GM23338 (cell line): ENCODE results near the gene ESM1. TPM values are rescaled to one million over a fixed set of nuclear protein-coding genes. Genes with fewer than 3 reads are reported as not detected.

Experiments
- ATAC-seq: fragments of 200-7000 bp; cut with Tn5 transposase; 3 replicates; pipeline ENCODE4 v1.9.1; 2020
- DNase-seq: peaks from one replicate; pipeline ENCODE4 v3.0.0-alpha.2; 2015; ENCODE audit warnings: low spot score
- H2AFZ ChIP-seq: fragments of 200-600 bp; sonication (generic); 2 replicates; pipeline ENCODE4 v1.8.0; 2016; ENCODE audit warnings: antibody characterized with exemption, mild to moderate bottlenecking, moderate library complexity
- H3F3A ChIP-seq: fragments of 200-600 bp; sonication (generic); replicated peaks from 2 replicates; pipeline ENCODE4 v1.8.0; 2017; ENCODE audit warnings: antibody characterized with exemption, mixed run types, low read depth
- H3K27ac ChIP-seq: fragments of 200-600 bp; sonication (generic); 2 replicates; pipeline ENCODE4 v1.6.1; 2016; ENCODE audit warnings: low read depth
- H3K27me3 ChIP-seq: fragments of 200-600 bp; sonication (generic); 2 replicates; pipeline ENCODE4 v1.8.0; 2016; ENCODE audit warnings: mild to moderate bottlenecking, mixed run types, moderate library complexity; ENCODE audit not compliant: insufficient read depth
- H3K36me3 ChIP-seq: fragments of 200-600 bp; sonication (generic); 2 replicates; pipeline ENCODE4 v1.8.0; 2016; ENCODE audit warnings: mild to moderate bottlenecking; ENCODE audit not compliant: insufficient read depth
- H3K4me1 ChIP-seq: fragments of 200-600 bp; sonication (generic); 2 replicates; pipeline ENCODE4 v1.8.0; 2016; ENCODE audit warnings: mild to moderate bottlenecking, moderate library complexity; ENCODE audit not compliant: insufficient read depth
- H3K4me2 ChIP-seq: fragments of 200-600 bp; sonication (generic); 2 replicates; pipeline ENCODE4 v1.7.1; 2017; ENCODE audit warnings: mixed run types
- H3K4me3 ChIP-seq: fragments of 200-600 bp; sonication (generic); 2 replicates; pipeline ENCODE4 v1.6.1; 2016; ENCODE audit warnings: mixed run types
- H3K79me2 ChIP-seq: fragments of 200-600 bp; sonication (generic); replicated peaks from 2 replicates; pipeline ENCODE4 v1.8.0; 2017; ENCODE audit warnings: mild to moderate bottlenecking; ENCODE audit not compliant: insufficient read depth
- H3K9me2 ChIP-seq: fragments of 200-600 bp; sonication (generic); 2 replicates; pipeline ENCODE4 v1.8.0; 2017; ENCODE audit not compliant: insufficient read depth
- H4K20me1 ChIP-seq: fragments of 200-600 bp; sonication (generic); replicated peaks from 2 replicates; pipeline ENCODE4 v1.8.0; 2017; ENCODE audit warnings: mild to moderate bottlenecking; ENCODE audit not compliant: insufficient read depth
- H3K27ac Mint-ChIP-seq: 2 replicates; pipeline ENCODE4 v1.8.0; 2020; ENCODE audit warnings: inconsistent platforms, mild to moderate bottlenecking, moderate library complexity, mixed read lengths
- H3K27me3 Mint-ChIP-seq: 3 replicates; pipeline ENCODE4 v1.8.0; 2022; ENCODE audit warnings: low read depth, mild to moderate bottlenecking, moderate library complexity, mixed read lengths, inconsistent platforms; ENCODE audit not compliant: insufficient read depth, poor library complexity
- H3K36me3 Mint-ChIP-seq: 3 replicates; pipeline ENCODE4 v1.8.0; 2021; ENCODE audit warnings: low read depth, mild to moderate bottlenecking, inconsistent platforms, moderate library complexity, mixed read lengths
- H3K4me1 Mint-ChIP-seq: 3 replicates; pipeline ENCODE4 v1.8.0; 2020; ENCODE audit warnings: mild to moderate bottlenecking, inconsistent platforms, mixed read lengths
- H3K4me3 Mint-ChIP-seq: 3 replicates; pipeline ENCODE4 v1.8.0; 2021; ENCODE audit warnings: moderate library complexity, mild to moderate bottlenecking, inconsistent platforms, mixed read lengths
- H3K9me3 Mint-ChIP-seq: 3 replicates; pipeline ENCODE4 v1.8.0; 2020; ENCODE audit warnings: moderate library complexity, mild to moderate bottlenecking, inconsistent platforms, mixed read lengths
- CREB1 ChIP-seq: fragments of 250-450 bp; sonication (Bioruptor Pico); IDR thresholded peaks from 2 replicates; pipeline ENCODE4 v1.5.0; 2020; ENCODE audit warnings: low read depth, mild to moderate bottlenecking, moderate library complexity
- CTCF ChIP-seq, 2 experiments: fragments of 200-600 bp in 1 of 2; sonication (generic) in 1 of 2; conservative IDR thresholded peaks; 2 replicates each; pipeline versions ENCODE4 v1.5.1 to v1.6.1; 2016 to 2017; ENCODE audit warnings: antibody characterized with exemption in 2 of 2, low read depth in 2 of 2, mild to moderate bottlenecking in 2 of 2, moderate library complexity in 1 of 2
- ETS1 ChIP-seq: IDR thresholded peaks from 2 replicates; pipeline ENCODE4 v1.6.1; 2016; ENCODE audit warnings: antibody characterized with exemption
- EZH2 ChIP-seq: fragments of 200-600 bp; sonication (generic); IDR thresholded peaks from one replicate; pipeline ENCODE4 v1.8.0; 2017; ENCODE audit warnings: antibody characterized with exemption, mild to moderate bottlenecking, low read depth; ENCODE audit not compliant: unreplicated experiment
- EZH2phosphoT487 ChIP-seq: fragments of 200-600 bp; sonication (generic); IDR thresholded peaks from one replicate; pipeline ENCODE4 v1.8.1; 2018; ENCODE audit warnings: antibody characterized with exemption; ENCODE audit not compliant: unreplicated experiment
- JUNB ChIP-seq: IDR thresholded peaks from one replicate; pipeline ENCODE4 v1.6.1; 2016; ENCODE audit warnings: antibody characterized with exemption; ENCODE audit not compliant: unreplicated experiment
- NANOG ChIP-seq: IDR thresholded peaks from 2 replicates; pipeline ENCODE4 v1.6.1; 2016; ENCODE audit warnings: antibody characterized with exemption, borderline replicate concordance
- POLR2AphosphoS5 ChIP-seq: IDR thresholded peaks from 2 replicates; pipeline ENCODE4 v1.6.1; 2016; ENCODE audit warnings: antibody characterized with exemption, low read depth
- REST ChIP-seq: IDR thresholded peaks from one replicate; pipeline ENCODE4 v1.6.1; 2018; ENCODE audit warnings: antibody characterized with exemption; ENCODE audit not compliant: unreplicated experiment
- STAT1 ChIP-seq: IDR thresholded peaks from one replicate; pipeline ENCODE4 v1.6.1; 2016; ENCODE audit warnings: antibody characterized with exemption; ENCODE audit not compliant: unreplicated experiment
- ZNF114 ChIP-seq: fragments of 250-450 bp; sonication (Bioruptor Pico); IDR thresholded peaks from 2 replicates; pipeline ENCODE4 v1.5.0; 2020; ENCODE audit warnings: mild to moderate bottlenecking, moderate library complexity
- ZNF331 ChIP-seq: fragments of 250-450 bp; sonication (Bioruptor Pico); IDR thresholded peaks from 2 replicates; pipeline ENCODE4 v1.5.0; 2020; ENCODE audit warnings: low read depth, mild to moderate bottlenecking, moderate library complexity
- ZNF462 ChIP-seq: fragments of 250-450 bp; sonication (Bioruptor Pico); IDR thresholded peaks from 2 replicates; pipeline ENCODE4 v1.5.0; 2020; ENCODE audit warnings: mild to moderate bottlenecking, moderate library complexity
- polyA plus RNA-seq: library from polyadenylated mRNA; unstranded; fragments of >200 nt; fragmentation: Nextera tagmentation; extraction: Ambion mirVana; gene quantifications from 2 replicates; pipeline ENCODE4 v1.2.1, GENCODE V29; 2016
- total RNA-seq: library from RNA; depleted of rRNA; stranded (reverse); fragments of >200 nt; shearing (Covaris generic); gene quantifications from 2 replicates; pipeline ENCODE4 v1.2.3, GENCODE V29; 2014

Gene ESM1
- total and polyA plus RNA-seq, 2 experiments from 2014 or later, result 0.14 TPM; not detected in 1

GRCh38 chr5:54956922-54957321, 28.5 kb downstream of the ESM1 start:
- no peaks in the 10 kb centered on the region for H3K27me3 ChIP-seq
- no peaks in the 10 kb centered on the region for H3K27me3 Mint-ChIP-seq
- no peaks in the 10 kb centered on the region for H3K79me2 ChIP-seq
- H3K9me3 Mint-ChIP-seq, result no peaks in the 10 kb centered on the region
- H3K36me3 ChIP-seq, result no peaks in the 10 kb centered on the region
- H3K27ac ChIP-seq, result no peak overlapping the region
- no peak overlapping the region for H3K27ac Mint-ChIP-seq
- no peak overlapping the region for H2AFZ ChIP-seq
- H3F3A ChIP-seq, result no peaks in the 10 kb centered on the region
- no peak overlapping the region for H3K4me3 ChIP-seq
- 0 out of 2 replicates have a peak, but pooled peaks cover 7% of the 10 kb centered on the region for H3K9me2 ChIP-seq
- H3K4me2 ChIP-seq, result no peak overlapping the region
- ATAC-seq (no peak), DNase-seq (no peak)
- H3K4me3 Mint-ChIP-seq, result no peak overlapping the region
- no peak for TF ChIP-seq ZNF462 (CRISPR knock-in tag)
- TF ChIP-seq JUNB, result no peak
- no peak for TF ChIP-seq POLR2AphosphoS5
- no peak for TF ChIP-seq CREB1 (CRISPR knock-in tag)
- no peak for TF ChIP-seq EZH2
- TF ChIP-seq NANOG, result no peak
- TF ChIP-seq CTCF (conservative IDR thresholded peaks at IDR 0.05; ENCODE audit: low read depth in 2 of 2), result no peak
- TF ChIP-seq ZNF114, result no peak
- TF ChIP-seq EZH2phosphoT487, result no peak
- TF ChIP-seq ETS1, result no peak
- TF ChIP-seq ZNF331 (CRISPR knock-in tag), result no peak
- TF ChIP-seq REST, result no peak
- TF ChIP-seq STAT1, result no peak
- no peaks in the 10 kb centered on the region for H3K36me3 Mint-ChIP-seq
- peaks cover 2% of the 10 kb centered on the region; the same call in 1 of the 3 replicates for H3K4me1 Mint-ChIP-seq
- no peaks in the 10 kb centered on the region for H3K4me1 ChIP-seq
- H4K20me1 ChIP-seq, result no peaks in the 10 kb centered on the region
